Prostate gland (tissue), 2 donors: Measurements from ENCODE around the gene FGD5.

Experiments used
- CTCF ChIP-seq, 4 experiments: fragments of 200-600 bp in 2 of 4; fragments of 450-650 bp in 2 of 4; sonication (generic) in 2 of 4; IDR thresholded peaks; 1 replicate in 3 of 4; 2 replicates in 1 of 4; pipeline ENCODE4 v1.5.1; 2016 to 2019; ENCODE audit warnings: antibody characterized with exemption in 4 of 4, mild to moderate bottlenecking in 2 of 4, moderate library complexity in 2 of 4
- POLR2AphosphoS5 ChIP-seq: sonication (generic); formaldehyde crosslinking; IDR thresholded peaks from one replicate; pipeline ENCODE4 v1.6.1; 2017; ENCODE audit warnings: antibody characterized with exemption

- TF ChIP-seq CTCF (IDR thresholded peaks at IDR 0.05): no peak
- no peak for TF ChIP-seq POLR2AphosphoS5
Observed at GRCh38 chr3:14870783-14871060, 52.0 kb downstream of the FGD5 start.
